ENCODE results near the gene PSMD13.
"Not testable (repeated sequence)": the region's sequence is repeated elsewhere in the genome, so short reads cannot be mapped to it uniquely, and the experiment has no call there.

The PSMD13 gene

DNA sequence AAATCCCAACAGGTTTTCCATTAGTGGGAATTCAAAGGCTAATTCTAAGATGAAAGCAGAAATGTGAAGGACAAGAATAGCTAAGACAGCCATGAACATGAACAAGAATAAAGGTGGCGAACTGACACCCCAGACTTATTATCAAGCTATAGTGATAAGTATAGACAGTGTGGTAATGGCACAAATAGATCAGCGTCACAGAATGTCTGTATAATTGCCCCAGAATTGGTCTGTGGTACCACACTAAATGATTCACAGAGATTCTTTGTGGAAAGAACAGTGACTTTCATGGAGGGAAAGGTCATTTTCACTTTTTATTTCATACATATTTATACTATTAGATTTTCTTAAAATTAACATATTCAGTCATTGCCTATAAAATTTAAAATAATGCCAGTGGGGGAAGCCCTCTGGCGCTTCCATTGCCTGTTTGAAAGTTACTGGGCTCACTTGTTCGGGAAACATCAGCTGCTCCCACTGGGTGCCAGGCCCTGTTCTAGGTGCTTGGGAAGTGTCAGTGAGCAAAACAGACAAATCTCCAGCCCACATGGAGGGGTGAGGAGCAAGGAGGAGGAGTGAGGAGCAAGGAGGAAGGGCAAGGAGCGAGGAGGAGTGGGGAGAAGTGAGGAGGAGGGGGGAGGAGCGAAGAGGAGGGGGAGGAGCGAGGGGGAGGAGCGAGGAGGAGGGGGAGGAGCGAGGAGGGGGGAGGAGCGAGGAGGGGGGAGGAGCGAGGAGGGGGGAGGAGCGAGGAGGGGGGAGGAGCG is 30.1 kb downstream of the PSMD13 start:
- CTCF ChIA-PET = interaction anchor here (2.9 kb wide), 1 partner anchor 16 kb away, joined by 12 read pairs; no protein-coding TSS in a partner anchor
- DNase-seq (ENCODE audit: low read depth, low spot score) = no peak
- POLR2A ChIA-PET = no interaction called here
- no peak overlapping the region for H3K4me3 ChIP-seq (ENCODE audit: low read depth, low read length)
- TF ChIP-seq, protein P1, sequence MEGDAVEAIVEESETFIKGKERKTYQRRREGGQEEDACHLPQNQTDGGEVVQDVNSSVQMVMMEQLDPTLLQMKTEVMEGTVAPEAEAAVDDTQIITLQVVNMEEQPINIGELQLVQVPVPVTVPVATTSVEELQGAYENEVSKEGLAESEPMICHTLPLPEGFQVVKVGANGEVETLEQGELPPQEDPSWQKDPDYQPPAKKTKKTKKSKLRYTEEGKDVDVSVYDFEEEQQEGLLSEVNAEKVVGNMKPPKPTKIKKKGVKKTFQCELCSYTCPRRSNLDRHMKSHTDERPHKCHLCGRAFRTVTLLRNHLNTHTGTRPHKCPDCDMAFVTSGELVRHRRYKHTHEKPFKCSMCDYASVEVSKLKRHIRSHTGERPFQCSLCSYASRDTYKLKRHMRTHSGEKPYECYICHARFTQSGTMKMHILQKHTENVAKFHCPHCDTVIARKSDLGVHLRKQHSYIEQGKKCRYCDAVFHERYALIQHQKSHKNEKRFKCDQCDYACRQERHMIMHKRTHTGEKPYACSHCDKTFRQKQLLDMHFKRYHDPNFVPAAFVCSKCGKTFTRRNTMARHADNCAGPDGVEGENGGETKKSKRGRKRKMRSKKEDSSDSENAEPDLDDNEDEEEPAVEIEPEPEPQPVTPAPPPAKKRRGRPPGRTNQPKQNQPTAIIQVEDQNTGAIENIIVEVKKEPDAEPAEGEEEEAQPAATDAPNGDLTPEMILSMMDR (IDR thresholded peaks at IDR 0.05; ENCODE audit: insufficient read depth, low read length, missing control alignments) = no peak

DNA sequence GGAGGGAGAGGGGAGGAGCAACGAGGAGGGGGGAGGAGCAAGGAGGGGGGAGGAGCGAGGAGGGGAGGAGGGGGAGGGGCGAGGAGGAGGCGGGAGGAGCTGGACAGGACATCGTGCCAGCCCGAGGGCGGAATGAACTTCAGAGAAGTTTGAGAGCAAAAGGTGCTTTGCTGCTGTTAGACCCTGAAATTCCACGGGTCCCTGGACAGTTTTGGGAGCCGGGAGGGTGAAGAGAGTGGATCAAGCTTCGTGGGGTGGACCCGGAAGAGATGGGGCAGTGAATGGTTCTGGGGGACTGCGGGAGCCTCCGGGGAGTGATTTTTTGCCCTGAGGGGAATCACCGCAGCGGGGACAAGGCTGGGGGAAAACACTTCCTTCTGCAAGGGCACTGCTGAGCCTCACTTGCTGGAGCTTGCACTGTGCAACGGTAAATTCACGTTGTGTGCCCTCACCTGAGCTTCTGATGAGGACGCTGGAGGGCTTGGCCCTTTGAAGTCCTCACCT is 30.8 kb downstream of the PSMD13 start:
- CTCF ChIA-PET = interaction anchor here (0.7 to 2.9 kb wide), 2 partner anchors 16 to 73 kb away, joined by 4 to 12 read pairs; no protein-coding TSS in a partner anchor
- TF ChIP-seq, protein P1 (IDR thresholded peaks at IDR 0.05; ENCODE audit: insufficient read depth, low read length, missing control alignments) = no peak
- H3K4me3 ChIP-seq (ENCODE audit: low read depth, low read length) = no peak overlapping the region
- POLR2A ChIA-PET = no interaction called here
- DNase-seq (ENCODE audit: low read depth, low spot score) = no peak

DNA sequence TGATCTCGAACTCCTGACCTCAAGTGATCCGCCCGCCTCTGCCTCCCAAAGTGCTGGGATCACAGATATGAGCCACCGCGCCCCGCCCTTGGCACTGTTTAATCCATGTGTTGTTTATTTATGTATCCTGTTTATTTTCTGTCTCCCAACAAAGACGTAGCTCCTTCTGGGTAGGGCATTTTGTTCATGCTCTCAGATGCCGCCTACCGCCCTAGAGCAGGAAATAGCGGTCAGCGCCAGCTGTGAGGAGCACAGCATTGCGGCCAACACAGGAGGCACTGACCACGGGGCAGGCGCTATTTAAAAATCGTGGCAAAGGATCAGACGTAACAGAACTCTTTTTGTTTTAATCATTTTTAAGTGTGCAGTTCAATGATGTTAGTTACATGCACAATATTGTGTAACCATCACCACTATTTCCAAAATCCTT is 32.0 kb downstream of the PSMD13 start:
- POLR2A ChIA-PET; DNase-seq (ENCODE audit: low read depth, low spot score); H3K4me3 ChIP-seq (ENCODE audit: low read depth, low read length); CTCF ChIA-PET: not testable (repeated sequence)

DNA sequence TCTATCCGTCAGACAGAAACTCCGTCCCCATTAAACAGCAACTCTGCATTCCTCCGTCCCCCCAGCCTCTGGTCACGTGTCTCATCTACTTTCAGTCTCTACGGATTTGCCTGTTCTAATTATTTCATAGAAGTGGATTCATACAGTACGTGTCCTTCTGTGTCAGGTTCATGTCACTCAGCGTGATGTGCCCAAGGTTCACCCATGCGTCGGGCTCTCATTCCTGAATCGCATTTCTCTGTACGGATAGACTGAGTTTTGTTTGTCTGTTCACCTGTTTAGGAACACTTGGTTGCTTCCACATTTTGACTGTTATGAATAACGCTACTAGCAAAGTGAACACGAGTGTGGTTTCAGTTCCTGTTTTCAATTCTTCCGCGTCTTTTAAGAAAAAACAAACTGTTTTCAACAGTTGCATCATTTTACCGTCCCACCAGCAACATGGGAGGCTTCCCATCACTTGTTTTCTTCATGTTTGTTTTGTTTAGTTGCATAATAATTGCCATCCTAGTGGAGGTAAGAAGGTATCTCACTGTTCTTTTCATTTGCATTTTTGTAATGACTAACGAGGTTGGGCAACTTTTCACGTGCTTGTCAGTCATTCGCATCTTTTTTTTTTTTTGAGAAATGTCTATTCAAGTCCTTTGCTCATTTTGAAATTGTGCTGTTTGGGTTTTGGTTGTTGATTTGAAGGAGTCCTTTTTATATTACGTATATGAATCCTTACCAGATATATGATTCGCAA is 32.5 kb downstream of the PSMD13 start:
- ChIA-PET CTCF (no interaction called here), POLR2A (no interaction called here)
- DNase-seq (ENCODE audit: low read depth, low spot score) = no peak

DNA sequence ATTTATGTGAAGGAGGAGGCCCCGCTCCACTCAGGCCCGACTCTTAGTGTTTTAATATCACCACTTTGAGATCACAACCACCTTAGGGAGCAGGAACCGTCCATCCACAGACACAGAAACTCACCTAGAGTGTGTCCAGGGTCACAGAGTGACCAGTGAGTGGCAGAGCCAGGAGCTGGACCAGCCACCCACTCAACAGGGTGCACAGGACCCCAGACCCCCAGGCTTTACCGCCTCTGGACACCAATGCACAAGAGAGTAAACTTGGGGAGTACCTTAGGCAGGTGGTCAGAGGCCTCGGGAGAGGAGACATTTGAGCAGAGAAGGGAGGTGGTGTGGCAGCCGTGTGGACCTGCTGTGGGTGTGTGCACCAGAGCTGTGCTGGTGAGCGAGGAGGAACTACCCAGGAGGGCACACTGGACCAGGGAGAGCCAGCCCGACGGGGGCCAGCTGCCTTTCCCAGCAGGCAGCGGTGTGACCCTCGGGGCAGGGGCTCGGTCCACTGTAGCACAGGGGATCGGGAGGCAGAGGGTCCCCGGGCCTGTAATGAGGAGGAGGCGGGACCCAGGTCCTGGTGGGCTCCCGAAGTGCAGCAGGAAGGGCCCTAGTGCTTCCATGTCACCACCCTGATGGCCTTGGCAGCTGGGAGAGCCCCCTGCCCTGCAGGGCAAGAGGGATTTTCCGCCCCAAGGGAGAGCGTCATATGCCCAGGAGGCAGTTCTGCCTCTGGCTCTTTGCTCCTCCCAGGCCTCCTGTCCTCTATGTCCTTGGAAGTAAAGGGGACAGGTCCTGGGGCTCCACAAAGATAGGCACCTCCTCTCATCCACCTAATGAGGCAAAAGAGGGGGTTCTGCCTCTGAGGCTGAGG is 33.9 kb downstream of the PSMD13 start:
- CTCF ChIA-PET = interaction anchor here (0.7 to 1.6 kb wide), 3 partner anchors 20 to 179 kb away, joined by 3 to 5 read pairs (median 4); partner anchors contain the start of gene PTDSS2
- TF ChIP-seq, protein P1 (IDR thresholded peaks at IDR 0.05; ENCODE audit: insufficient read depth, low read length, missing control alignments) = no peak
- H3K4me3 ChIP-seq (ENCODE audit: low read depth, low read length) = no peak overlapping the region
- POLR2A ChIA-PET = no interaction called here
- DNase-seq (ENCODE audit: low read depth, low spot score) = no peak

More for the DNA sequence above, 32.5 kb downstream of the PSMD13 start:
- TF ChIP-seq, protein P1 (IDR thresholded peaks at IDR 0.05; ENCODE audit: insufficient read depth, low read length, missing control alignments) = no peak
- H3K4me3 ChIP-seq (ENCODE audit: low read depth, low read length) = no peak overlapping the region

DNA sequence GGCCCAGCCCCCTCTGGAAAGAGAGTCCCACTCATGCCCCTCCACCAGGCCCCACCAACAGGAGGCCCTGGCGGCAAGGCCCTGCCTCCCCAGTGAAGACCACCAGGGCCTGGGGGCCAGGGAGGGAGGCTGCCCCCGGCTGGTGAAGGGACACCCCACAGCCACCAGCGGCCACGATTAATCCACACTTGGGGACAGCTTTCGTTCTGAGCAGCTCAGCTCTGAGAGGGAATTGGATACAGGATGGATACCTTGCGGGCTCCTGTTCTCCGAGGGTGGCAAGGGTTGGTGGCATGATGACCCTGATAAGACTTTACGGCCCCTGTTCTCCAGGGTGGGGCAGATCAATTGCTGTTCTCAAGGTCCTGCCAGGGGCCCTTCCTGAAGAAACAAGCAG is 34.5 kb downstream of the PSMD13 start:
- ChIA-PET POLR2A (no interaction called here), CTCF (interaction anchor here (0.7 to 1.6 kb wide), 3 partner anchors 21 to 179 kb away, joined by 3 to 5 read pairs (median 4); partner anchors contain the start of gene PTDSS2)

More for the DNA sequence above, 34.5 kb downstream of the PSMD13 start:
- H3K4me3 ChIP-seq (ENCODE audit: low read depth, low read length) = no peak overlapping the region
- no peak for DNase-seq (ENCODE audit: low read depth, low spot score)
- TF ChIP-seq, protein P1 (IDR thresholded peaks at IDR 0.05; ENCODE audit: insufficient read depth, low read length, missing control alignments) = no peak
